ENCODE measurements around the gene KNDC1.

The KNDC1 gene

DNA sequence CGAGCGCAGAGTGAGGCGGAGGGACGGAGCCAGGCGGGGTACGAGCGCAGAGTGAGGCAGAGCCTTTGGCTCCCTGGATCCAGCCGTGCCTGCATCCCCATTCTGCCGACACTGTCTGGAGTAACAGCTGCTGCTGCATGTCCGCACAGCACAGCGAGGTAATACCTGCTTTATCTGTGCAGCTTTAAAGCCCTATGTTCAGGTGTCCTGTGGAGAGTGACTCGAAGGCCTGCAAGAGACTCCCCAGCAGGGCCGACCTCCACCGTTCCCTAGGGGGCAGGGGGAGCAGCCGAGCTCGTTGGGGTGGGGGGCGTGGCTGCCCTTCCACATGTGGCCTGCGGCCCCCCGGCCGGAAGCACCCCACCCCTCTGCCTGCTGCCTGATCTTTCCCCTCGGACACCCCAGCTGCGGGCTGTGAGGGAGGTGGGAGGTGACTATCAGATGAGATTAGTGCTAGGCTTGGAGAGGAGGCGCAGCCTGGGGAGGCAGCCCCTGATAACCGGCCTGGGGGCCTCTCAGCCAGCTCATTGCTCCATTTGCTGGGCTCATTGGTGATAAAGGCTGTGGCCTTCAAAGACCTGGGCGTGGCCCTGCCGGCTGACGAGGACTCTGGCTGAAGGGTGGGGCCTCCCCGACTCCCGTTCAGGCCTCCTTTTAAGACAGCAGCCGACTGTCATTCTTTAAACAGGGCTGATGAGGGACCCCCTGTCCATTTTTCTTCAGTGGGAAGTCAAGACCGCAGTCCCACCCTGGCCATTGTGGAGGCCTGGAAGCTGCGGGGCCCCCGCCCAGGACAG is 85.6 kb downstream of the KNDC1 start:
- DNase-seq (ENCODE audit: low spot score in 2 of 2), result no peak
- peaks cover 41% of the 10 kb centered on the region for H3K4me1 Mint-ChIP-seq
- no peaks in the 10 kb centered on the region for H3K9me3 Mint-ChIP-seq
- no peaks in the 10 kb centered on the region for H3K36me3 Mint-ChIP-seq
- H3K4me3 Mint-ChIP-seq, result no peak overlapping the region
- no peak overlapping the region for H3K27ac Mint-ChIP-seq
- no peak for ATAC-seq

DNA sequence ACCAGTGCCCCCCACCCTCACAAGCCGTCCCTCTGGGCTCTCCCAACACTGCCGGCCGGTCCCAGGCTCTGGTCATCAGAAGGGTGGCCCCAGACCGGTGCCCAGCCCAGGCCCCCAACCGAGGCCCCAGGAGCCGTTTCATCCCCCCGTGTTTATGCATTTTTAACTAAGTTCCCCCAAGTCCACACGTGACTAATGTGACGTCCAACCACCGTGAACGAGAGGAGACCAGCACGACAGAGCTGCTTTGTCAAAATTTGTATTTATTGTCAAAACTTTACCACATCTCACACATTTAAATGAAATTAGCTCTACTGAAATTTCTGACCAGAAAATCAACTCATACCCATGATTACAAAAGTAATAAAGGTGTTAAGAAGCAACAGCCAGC is 86.2 kb downstream of the KNDC1 start:
- Mint-ChIP-seq H3K9me3 (no peaks in the 10 kb centered on the region), H3K4me1 (peaks cover 35% of the 10 kb centered on the region), H3K4me3 (no peak overlapping the region), H3K36me3 (no peaks in the 10 kb centered on the region), H3K27ac (no peak overlapping the region)
- DNase-seq (ENCODE audit: low spot score in 2 of 2) (no peak), ATAC-seq (no peak)

DNA sequence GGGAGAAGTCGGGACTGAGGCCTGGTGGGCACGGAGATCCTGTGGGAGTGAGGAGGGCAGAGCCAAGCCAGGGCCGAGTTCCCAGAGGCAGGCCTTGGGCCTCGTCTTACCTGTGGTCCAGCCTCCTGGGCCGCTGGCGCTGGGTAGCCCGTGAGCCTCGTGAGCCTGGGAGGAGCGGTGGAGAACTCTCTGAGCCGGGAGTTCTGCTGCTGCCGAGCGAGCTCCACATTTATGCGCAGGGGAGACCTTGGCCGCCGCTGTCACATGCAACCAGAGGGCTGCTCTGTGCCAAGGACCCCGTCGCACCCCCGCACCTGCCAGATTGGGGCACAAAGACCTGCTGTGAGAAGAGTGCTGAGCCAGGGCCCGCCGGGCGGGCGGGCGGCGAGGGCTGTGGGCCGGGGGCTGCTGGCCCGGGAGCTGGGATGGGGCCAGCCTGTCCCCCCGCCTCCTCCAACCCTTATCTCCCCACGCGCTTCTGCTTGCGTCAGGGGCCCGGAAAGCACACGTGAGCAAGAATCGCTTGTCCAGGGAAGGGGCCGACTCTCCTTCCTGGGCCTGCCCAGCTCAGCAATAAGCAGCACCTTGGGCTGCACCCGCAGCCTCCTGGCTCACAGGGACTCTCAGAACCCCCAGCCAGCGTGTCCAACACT is 87.8 kb downstream of the KNDC1 start:
- Mint-ChIP-seq H3K4me1 (peaks cover 20% of the 10 kb centered on the region), H3K27ac (no peak overlapping the region), H3K36me3 (no peaks in the 10 kb centered on the region), H3K4me3 (no peak overlapping the region), H3K9me3 (no peaks in the 10 kb centered on the region)
- DNase-seq (ENCODE audit: low spot score in 2 of 2) (no peak), ATAC-seq (no peak)

DNA sequence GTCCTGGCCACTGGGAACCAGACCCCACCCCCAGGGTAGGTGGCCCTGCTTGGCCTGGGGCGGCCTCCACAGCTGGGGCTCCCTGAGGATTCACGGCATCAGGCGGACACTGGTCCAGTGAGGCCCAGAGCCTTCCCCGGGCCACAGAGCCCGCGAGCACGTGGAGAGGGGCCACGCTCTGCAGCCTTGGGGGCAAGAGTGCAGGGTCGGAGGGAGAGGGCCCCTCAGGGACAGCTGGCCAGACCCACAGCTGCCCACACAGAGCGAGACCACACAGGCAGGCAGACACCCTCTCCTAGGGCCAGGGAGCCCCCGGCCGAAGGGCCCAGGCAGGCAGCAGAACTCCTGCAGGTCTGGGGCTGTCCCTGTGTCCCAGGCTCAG is 88.3 kb downstream of the KNDC1 start:
- Mint-ChIP-seq H3K4me1 (peaks cover 15% of the 10 kb centered on the region), H3K36me3 (no peaks in the 10 kb centered on the region), H3K27ac (no peak overlapping the region), H3K4me3 (no peak overlapping the region), H3K9me3 (no peaks in the 10 kb centered on the region)
- ATAC-seq (no peak), DNase-seq (ENCODE audit: low spot score in 2 of 2) (no peak)

DNA sequence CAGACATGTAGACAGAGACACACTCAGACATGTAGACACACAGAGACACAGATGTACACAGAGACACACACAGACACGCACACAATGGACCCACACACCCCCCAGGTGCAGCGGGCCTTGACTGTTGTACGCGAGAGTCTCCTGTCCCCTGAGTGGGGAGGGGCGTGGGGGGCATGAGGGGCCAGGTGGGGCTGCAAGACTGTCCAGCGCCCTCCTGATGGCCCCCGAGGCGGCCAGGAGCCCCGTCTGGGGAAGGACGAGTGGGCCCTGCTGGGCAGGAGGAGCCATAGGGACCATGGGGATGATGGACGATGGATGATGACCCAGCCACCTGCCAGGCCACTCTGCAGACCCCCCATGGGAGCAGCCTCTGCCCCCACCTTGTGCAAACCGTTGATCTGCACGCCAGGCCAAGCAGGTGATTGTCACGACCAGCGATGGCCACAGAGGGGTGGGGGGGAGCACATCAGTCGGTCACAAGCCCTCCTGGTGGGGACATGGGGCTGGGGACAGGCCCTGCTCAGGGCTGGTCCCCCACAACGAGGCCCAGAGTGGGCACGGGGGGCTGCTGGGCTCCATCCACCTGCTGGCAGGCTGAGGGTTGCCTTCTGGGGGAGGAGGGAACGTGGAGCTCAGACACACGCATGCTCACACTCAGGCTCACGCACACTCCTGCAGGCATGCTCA is 89.2 kb downstream of the KNDC1 start:
- no peak for DNase-seq (ENCODE audit: low spot score in 2 of 2)
- H3K27ac Mint-ChIP-seq, result no peak overlapping the region
- H3K4me1 Mint-ChIP-seq, result peaks cover 13% of the 10 kb centered on the region
- H3K4me3 Mint-ChIP-seq, result no peak overlapping the region
- ATAC-seq, result no peak
- no peaks in the 10 kb centered on the region for H3K36me3 Mint-ChIP-seq
- no peaks in the 10 kb centered on the region for H3K9me3 Mint-ChIP-seq

DNA sequence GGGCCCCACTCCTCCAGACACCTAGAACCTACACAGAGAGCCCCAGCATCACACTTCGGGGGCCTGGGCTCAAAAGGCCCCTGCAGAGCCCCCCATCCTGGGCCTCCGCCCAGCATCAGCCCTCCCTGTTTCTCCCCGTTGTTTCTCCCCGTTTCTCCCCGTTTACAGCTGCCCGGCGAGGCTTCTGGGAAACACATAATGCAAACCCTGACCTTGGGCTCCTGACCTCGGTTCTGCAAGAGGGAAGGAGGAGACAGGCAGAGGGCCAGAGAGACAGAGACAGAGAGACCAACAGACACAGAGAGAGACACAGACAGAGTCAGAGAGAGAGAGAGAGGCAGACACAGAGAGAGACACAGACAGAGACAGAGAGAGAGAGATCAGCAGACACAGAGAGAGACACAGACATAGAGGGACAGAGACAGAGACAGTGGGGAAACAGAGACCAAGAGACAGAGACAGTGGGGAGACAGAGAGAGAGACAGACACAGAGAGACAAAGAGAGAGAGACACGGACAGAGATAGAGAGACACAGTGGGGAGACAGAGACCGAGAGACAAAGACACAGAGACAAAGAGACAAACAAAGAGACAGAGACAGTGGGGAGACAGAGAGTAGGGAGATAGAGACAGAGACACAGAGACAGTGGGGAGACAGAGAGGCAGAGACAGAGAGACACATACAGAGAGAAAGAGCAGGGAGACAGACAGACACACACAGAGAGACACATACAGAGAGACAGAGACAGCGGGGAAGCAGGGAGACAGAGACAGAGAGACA is 90.1 kb downstream of the KNDC1 start:
- H3K4me3 Mint-ChIP-seq, result no peak overlapping the region
- peak overlapping the region; percentile 4 for H3K27ac Mint-ChIP-seq
- ATAC-seq (no peak), DNase-seq (ENCODE audit: low spot score in 2 of 2) (no peak)
- no peaks in the 10 kb centered on the region for H3K36me3 Mint-ChIP-seq
- peaks cover 13% of the 10 kb centered on the region for H3K4me1 Mint-ChIP-seq
- H3K9me3 Mint-ChIP-seq, result no peaks in the 10 kb centered on the region

DNA sequence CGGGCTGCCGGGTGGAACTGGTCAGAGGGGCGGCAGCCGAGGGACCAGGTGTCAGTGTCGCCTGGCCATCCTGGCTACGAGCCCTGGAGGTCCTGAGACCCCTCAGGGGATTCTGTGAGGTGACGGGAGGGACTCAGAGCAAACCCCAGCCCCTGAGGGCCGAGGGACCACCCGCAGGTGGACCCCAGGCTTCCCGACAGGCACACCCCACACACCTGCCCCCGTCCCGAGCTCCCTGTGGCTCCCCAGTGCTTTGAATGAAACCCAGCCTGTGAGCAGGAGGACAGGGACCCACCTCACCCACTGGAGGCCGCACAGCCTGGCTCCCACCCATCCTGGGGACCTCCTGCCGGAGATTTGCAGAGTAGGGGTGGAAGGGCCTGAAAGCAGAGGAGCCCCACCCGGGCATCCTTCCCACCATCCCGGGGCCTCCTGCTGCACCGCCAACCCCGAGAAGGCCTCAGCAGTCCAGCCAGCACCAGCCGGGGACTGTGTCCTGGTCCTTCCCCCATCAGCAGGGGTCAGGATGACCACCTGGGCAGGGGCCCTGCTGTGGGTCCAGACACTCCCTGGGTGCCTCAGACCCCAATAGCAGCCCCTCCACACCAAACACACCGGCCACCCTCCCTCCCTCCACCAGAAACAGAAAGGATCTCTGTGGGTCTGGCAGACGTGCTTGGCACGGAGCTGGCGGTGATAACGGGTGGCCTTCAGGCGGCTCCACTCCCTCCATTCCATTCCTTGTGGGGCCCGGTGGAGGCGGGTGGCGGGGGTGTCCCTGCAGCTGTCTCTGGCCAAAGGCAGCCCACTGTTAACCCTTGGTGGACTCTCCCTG is 91.6 kb downstream of the KNDC1 start:
- DNase-seq (ENCODE audit: low spot score in 2 of 2), result no peak
- Mint-ChIP-seq H3K4me1 (peaks cover 13% of the 10 kb centered on the region), H3K27ac (no peak overlapping the region), H3K9me3 (no peaks in the 10 kb centered on the region), H3K36me3 (no peaks in the 10 kb centered on the region), H3K4me3 (no peak overlapping the region)
- ATAC-seq, result no peak

DNA sequence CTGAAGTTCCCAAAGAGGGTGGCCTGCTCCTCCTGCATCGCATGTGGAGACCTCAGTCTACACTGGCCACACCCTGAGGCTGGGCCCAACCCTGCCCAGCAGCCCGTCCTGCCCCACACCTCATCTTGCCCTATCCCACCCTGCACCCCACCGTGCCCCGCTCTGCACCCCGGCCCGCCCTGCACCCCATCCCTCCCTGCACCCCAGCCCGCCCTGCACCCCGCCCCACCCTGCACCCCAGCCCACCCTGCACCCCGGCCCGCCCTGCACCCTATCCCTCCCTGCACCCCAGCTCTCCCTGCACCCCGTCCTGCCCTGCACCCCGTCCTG is 92.2 kb downstream of the KNDC1 start:
- peaks cover 9% of the 10 kb centered on the region for H3K4me1 Mint-ChIP-seq
- ATAC-seq, result no peak
- H3K36me3 Mint-ChIP-seq, result no peaks in the 10 kb centered on the region
- H3K4me3 Mint-ChIP-seq, result no peak overlapping the region
- H3K27ac Mint-ChIP-seq, result no peak overlapping the region
- DNase-seq (ENCODE audit: low spot score in 2 of 2), result no peak
- no peaks in the 10 kb centered on the region for H3K9me3 Mint-ChIP-seq

DNA sequence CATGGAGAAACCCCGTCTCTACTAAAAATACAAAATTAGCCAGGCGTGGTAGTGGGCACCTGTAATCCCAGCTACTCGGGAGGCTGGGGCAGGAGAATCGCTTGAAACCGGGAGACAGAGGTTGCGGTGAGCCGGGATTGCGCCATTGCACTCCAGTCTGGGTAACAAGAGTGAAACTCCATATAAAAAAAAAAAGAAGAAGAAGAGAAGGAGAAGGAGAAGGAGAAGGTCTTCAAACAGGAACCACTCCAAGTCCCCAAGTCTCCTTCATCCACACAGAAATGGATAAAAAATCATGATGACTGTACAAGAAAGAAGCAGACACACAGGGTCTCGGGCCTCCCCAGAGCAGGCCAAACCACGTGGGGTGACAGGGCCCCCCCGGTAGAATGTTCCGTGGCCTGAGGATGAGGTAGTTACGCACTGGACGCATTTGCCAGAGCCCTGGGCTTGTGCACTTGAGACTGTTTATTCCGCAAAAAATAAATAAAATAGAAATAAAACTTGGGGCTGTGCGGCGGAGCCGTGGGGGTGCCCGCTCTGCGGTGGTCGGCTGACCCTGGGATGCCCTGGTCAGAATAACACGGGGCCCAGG is 93.4 kb downstream of the KNDC1 start:
- Mint-ChIP-seq H3K27ac (no peak overlapping the region), H3K4me1 (peaks cover 20% of the 10 kb centered on the region), H3K9me3 (no peaks in the 10 kb centered on the region), H3K4me3 (no peak overlapping the region), H3K36me3 (no peaks in the 10 kb centered on the region)
- DNase-seq (ENCODE audit: low spot score in 2 of 2), result no peak
- no peak for ATAC-seq

DNA sequence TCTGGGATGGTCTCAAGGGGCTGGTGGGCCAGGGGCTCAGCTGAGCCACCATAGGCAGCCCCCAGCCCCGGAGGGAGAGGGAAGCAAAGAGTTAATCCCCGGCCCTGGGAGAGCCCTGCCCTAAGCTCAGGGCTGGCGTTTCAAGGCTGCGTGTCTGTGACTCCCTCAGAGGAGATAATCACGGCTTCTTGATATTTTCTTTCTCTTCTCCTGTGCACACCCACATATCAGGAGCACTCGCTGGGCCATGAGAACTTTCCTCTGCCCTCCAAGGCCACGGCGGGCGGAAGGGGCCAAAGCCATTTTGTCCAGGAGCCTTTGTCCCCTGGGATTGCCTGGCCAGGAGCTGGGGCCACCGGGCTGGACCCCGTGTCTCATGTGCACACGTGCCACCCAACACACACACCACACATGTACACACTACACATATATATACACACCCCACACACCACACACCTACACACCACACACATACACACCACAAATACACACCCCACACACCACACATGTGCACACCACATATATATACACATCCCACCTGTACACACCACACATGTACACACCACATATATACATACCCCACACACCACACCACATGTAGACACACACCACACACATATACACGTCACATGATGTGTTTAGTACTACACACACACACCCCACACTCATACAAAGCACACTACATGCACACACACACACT is 94.6 kb downstream of the KNDC1 start:
- no peak for ATAC-seq
- Mint-ChIP-seq H3K36me3 (peaks cover 7% of the 10 kb centered on the region), H3K9me3 (no peaks in the 10 kb centered on the region), H3K4me1 (peaks cover 29% of the 10 kb centered on the region), H3K4me3 (no peak overlapping the region), H3K27ac (no peak overlapping the region)
- DNase-seq (ENCODE audit: low spot score in 2 of 2), result no peak

DNA sequence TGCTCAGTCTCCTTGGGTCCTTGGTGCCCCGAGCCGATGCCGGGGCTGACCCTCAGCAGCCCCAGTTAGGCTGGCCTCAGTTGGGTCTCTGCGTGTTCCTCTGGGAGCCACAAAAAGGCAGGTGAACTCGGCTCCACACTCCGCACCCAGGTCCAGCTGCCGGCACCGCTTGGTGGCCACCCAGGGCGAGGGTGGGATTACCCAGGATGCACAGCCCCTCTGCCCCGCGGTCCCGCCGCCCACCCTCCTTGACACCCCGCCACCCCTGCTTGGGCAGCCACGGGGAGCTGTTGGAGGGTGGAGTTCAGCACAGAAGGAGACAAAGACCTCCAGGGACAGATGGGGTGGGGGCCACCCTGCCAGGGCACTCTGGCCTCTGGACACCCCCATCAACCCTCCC is 95.3 kb downstream of the KNDC1 start:
- H3K36me3 Mint-ChIP-seq, result peaks cover 15% of the 10 kb centered on the region
- no peak overlapping the region for H3K27ac Mint-ChIP-seq
- H3K4me3 Mint-ChIP-seq, result no peak overlapping the region
- peaks cover 32% of the 10 kb centered on the region for H3K4me1 Mint-ChIP-seq
- no peak for DNase-seq (ENCODE audit: low spot score in 2 of 2)
- no peak for ATAC-seq
- H3K9me3 Mint-ChIP-seq, result no peaks in the 10 kb centered on the region

DNA sequence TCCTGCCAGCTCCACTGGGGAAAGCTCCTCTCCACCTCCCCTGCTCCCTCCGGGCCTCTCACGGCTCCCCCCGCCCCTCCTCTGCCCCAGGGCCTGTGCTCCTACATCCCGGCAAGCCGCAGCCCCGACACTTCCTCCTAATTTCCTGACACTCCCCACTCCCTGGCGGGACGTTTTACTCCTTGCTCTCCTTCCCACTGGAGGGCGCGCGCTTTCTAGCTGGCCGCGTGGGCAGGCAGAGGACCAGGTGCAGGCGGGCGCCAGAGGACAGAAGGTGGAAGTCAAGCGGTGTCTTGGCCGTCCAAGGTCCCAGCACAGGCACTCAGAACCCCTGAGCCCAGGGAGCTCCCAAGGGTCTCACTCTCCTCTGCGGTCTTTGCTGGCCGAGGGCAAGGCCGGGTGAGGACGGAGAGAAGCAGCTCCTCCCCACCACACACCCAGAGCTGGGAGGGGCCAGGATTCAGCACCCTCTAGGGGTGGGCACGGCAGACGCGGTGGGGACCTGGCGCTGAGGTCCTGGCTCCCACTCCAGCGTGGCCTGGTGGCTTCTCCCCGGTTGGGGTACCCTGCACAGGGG is 97.6 kb downstream of the KNDC1 start:
- Mint-ChIP-seq H3K4me3 (peak overlapping the region; percentile 76), H3K9me3 (no peaks in the 10 kb centered on the region), H3K36me3 (peaks cover 35% of the 10 kb centered on the region), H3K27ac (peak overlapping the region; percentile 88), H3K4me1 (peaks cover 45% of the 10 kb centered on the region)
- ATAC-seq (no peak), DNase-seq (ENCODE audit: low spot score in 2 of 2) (peak in 1 of 2 donors; percentile 64)

DNA sequence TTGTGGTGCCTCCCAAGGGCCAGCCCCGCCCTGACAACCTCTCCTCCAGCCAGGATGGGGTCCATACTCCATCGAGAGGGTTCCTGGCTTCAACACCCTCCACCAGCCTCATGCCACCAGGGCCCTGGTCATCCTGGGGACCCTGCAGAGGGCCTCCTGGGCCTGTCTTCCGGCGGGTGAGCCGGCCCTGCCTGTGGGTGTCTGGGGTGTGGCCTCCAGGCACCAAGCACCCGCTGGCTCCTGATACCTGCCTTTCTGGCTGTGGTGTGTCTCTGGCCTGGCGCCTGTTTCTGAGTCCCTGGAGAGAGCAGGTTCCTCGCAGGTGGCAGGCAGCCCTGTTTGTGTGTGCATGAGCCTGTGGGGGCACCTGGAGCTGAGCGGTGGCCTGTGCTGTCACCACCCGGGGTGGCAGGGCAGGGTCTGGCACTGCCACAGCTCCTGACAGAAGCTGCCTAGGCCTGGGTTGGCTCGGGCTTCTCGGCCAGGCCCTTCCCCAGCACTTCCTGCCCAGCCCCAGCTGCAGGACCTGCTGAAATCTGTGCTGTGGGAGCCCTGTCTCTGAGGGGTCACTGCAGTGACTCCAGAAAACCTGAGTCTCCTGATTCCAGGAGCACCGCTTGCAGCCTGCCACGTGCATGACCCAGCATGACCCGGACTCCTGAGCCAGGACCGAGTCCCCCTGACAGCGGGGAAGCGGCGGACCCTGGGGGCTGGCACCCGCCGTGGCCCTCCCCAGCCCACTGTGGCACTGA is 98.2 kb downstream of the KNDC1 start:
- H3K4me1 Mint-ChIP-seq, result peaks cover 51% of the 10 kb centered on the region
- DNase-seq (ENCODE audit: low spot score in 2 of 2), result peak in 1 of 2 donors; percentile 72
- peaks cover 42% of the 10 kb centered on the region for H3K36me3 Mint-ChIP-seq
- peak; percentile 2 for ATAC-seq
- H3K4me3 Mint-ChIP-seq, result peak overlapping the region; percentile 76
- no peaks in the 10 kb centered on the region for H3K9me3 Mint-ChIP-seq
- peak overlapping the region; percentile 88 for H3K27ac Mint-ChIP-seq
